ENCODE measurements around the gene LYRM1.

GRCh38 chr16:20902426-20902825 lies 1.9 kb downstream of the LYRM1 start:
- TF ChIP-seq, protein P1, sequence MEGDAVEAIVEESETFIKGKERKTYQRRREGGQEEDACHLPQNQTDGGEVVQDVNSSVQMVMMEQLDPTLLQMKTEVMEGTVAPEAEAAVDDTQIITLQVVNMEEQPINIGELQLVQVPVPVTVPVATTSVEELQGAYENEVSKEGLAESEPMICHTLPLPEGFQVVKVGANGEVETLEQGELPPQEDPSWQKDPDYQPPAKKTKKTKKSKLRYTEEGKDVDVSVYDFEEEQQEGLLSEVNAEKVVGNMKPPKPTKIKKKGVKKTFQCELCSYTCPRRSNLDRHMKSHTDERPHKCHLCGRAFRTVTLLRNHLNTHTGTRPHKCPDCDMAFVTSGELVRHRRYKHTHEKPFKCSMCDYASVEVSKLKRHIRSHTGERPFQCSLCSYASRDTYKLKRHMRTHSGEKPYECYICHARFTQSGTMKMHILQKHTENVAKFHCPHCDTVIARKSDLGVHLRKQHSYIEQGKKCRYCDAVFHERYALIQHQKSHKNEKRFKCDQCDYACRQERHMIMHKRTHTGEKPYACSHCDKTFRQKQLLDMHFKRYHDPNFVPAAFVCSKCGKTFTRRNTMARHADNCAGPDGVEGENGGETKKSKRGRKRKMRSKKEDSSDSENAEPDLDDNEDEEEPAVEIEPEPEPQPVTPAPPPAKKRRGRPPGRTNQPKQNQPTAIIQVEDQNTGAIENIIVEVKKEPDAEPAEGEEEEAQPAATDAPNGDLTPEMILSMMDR (IDR thresholded peaks at IDR 0.05; ENCODE audit: poor library complexity), result no peak
- no peak for TF ChIP-seq EZH2 (IDR thresholded peaks at IDR 0.05; ENCODE audit: borderline replicate concordance)

All from hepatocyte (in vitro differentiated cells).